Raji (cell line): ENCODE measurements around the gene DNAJC6.

Source experiments
- POLR2A ChIP-seq: IDR thresholded peaks from 2 replicates; pipeline ENCODE4 v1.6.1; 2011; ENCODE audit warnings: low read depth, low read length, control low read depth; ENCODE audit not compliant: insufficient read depth

DNAJC6 gene

DNA sequence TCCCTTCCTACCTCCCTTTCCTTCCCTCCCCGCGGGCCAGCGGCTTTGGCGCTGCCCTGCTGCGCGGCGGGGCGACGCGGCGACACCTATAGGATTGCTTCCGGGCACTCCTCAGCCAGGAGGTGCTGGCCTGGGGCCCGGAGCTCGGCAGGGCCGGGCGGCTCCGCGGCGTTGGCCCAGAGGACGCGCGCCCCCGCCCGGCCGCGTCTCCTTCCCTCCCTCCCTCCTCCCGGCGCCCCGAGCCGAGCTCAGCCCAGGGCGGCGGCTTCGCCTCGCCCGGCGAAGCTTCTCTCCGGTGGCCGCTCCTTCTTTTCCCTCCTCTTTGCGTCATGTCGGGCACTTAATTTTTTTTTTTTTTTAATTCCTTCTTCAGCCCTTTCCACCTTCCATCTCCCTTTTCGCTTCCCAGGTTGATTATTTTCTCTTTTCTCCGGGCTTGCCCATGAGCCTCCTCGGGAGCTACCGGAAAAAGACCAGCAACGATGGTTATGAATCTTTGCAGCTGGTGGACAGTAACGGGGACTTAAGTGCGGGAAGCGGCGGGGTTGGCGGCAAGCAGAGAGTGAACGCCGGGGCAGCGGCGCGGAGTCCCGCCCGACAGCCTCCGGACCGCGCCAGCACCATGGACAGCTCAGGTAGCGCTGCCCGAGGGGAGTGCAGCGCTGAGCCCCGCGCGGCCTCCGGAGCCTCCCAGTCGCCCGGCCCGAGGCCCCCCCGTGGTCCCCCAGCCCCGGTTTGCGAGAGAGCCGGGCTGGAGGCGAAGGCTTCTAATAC, at the start of gene DNAJC6:
TSS of gene DNAJC6 (plus strand) at position 240 of the 774 bp plus-strand sequence. CDS start at position 443, 203 bp downstream.
- TF ChIP-seq POLR2A, result no peak

GRCh38 chr1:65259816-65260215, 49.5 kb upstream of the DNAJC6 start:
- TF ChIP-seq POLR2A, result no peak

GRCh38 chr1:65260851-65261473, 48.4 kb upstream of the DNAJC6 start:
- TF ChIP-seq POLR2A, result no peak

DNA sequence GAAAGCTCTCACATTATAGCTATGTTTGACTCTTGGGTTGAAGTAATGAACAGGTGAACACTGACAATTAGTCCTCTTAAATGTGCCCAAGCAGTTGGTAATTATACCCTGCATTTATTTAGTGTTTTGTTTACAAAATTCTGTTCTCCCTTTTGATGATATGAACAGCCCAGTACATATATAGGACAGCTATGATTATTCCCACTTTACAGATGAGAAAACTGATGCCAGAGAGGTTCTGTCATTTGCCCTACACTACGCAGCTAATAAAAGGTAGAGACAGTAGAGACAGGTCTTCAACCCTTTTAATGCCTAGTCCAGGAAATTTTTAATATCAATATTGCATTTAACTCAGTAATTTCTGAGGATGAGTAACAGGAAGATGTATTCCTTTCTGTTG, 46.1 kb upstream of the DNAJC6 start:
- no peak for TF ChIP-seq POLR2A

DNA sequence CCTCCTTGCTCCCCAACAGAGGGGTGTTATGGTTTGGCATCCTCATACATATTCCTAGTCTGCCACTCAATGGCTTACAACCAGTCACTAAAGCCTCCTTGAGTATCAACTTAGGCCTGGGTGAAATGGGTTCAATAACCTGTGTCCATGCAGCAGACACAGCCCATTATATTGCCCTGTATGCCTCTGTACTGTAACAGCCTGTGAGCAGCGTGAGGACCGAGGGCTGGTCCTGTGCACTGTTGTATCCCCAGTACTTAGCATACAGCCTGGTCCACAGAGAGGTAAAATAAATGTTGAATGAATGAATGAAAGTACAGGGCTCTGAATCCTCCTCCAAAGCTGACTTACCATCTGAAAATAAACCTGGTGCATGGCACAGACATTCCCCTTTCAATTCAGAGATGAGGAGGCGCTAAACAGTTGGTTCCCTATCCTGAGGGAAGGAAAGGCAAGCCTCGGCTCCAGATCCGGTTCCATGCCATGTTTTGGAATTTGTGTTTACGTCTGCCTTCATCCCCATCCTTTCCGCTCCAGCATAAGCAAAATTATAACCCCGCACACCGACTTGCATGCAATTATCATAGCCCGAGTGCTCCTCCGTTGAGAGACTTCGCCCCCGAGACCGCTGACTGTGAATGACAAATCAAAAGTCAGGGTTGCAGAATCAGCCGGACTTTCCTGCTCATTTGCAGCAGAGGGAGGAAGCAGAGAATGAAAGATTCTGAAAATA, 45.0 kb upstream of the DNAJC6 start:
- no peak for TF ChIP-seq POLR2A

DNA sequence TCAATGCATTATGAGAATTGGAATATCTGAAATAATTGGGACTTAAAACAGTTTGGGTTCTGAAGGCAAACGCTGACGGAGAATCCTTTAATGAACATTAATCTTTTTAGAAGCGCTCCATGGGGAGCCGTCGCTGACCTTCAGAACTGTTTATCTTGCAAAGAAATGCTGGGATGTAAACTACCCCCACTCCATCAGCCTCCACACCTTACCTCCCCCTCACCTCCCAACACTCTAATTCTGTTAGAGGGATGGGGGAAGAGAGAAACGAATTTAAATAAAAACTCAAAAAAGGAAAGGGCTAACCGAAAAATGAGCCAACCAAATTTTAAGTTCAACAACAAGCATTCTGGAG, 44.1 kb upstream of the DNAJC6 start:
- TF ChIP-seq POLR2A, result no peak

DNA sequence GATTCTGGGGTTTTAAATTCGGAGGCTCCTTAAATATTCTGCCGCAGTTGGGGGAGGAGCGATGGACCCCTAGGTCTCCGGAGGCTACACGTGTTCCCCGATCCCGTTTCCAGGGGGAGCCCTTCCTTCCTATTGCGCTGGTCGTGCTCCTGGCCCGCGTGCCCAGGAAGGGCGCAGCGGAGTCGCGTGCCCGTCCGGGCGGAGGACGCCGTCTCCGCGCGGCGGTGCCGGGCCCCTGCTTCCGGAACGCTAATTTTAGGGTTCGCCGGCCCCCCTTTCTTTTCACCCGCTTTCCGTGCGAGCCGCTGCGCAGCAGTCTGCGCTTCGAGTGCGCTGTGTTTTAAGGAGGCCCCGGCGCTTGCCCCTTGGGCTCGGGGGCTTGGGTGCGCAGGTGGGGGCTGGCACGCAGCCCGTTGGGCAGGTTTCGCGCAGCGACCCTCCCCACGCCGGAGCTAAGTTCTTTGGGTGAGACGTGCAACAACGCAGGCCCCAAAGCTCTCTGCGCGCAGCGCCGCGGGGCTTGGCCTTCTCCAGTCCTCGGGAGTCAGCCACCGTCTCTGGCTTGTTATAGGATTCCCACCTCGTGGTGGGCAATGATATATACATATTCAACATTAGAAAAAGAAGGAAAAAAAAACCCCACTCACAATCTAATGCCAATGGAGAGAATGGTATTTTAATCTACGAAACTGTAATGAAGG, 43.5 kb upstream of the DNAJC6 start:
- TF ChIP-seq POLR2A, result no peak

DNA sequence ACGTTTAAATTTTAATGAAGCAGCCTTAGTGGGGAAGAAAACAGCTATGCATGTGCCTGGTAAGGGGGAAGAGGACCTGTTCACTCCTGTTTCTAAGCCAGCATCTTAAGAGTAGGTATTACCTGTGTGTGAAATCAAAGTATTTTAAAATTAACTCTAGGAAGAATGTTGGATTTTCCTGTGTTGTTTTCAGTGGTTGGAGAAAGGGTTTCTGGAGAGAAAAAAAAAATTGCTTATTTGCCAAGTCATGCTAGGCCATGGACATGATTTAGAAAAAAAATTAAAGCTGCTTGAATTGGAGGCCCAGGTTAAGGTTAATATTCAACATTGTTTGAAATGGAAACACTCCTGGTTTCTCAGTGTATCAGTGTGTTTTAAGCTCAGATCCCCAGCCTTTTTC, 42.9 kb upstream of the DNAJC6 start:
- TF ChIP-seq POLR2A, result no peak

- no peak for TF ChIP-seq POLR2A
Measured at GRCh38 chr1:65267271-65267670, 42.1 kb upstream of the DNAJC6 start.

GRCh38 chr1:65267683-65268082, 41.7 kb upstream of the DNAJC6 start:
- no peak for TF ChIP-seq POLR2A

DNA sequence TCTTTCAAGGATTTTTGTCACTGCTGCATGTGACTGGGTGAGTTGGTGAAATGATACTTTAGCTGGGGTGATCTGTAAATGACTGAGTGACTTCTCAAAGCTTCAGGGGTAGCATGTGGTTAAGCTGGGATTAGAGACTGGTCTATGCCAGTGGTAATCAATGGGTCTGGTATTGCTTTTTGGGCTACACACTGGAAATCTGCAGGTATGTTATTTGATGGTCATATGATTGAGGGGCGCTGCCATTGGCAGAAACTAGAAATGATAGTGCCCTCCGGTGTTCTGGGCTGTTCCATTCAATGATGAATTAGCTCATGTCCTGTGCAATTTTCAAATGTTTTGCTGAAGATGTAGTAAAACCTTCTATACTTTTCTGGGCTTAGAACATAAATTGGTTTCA, 39.7 kb upstream of the DNAJC6 start:
- no peak for TF ChIP-seq POLR2A

GRCh38 chr1:65276197-65276939, 33.0 kb upstream of the DNAJC6 start:
- TF ChIP-seq POLR2A, result no peak

- no peak for TF ChIP-seq POLR2A
Measured at GRCh38 chr1:65277605-65278347, 31.6 kb upstream of the DNAJC6 start.
